ENCODE results near the gene STRA8.

The STRA8 gene

DNA sequence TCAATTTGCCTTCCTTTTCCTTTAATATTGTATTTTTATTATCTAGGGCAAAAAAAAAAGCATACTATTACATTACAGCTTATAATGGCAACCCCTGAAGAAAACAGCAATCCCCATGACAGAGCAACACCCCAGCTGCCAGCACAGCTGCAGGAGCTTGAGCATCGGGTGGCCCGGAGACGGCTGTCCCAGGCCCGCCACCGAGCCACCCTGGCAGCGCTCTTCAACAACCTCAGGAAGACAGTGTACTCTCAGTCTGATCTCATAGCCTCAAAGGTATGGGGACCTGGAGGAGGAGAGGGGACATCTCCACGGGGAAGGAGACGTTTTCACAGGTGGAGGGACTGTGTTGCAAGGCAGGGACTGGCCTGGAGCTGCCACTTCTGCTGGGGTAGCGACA is 6.8 kb downstream of the STRA8 start:
- no peak for DNase-seq

DNA sequence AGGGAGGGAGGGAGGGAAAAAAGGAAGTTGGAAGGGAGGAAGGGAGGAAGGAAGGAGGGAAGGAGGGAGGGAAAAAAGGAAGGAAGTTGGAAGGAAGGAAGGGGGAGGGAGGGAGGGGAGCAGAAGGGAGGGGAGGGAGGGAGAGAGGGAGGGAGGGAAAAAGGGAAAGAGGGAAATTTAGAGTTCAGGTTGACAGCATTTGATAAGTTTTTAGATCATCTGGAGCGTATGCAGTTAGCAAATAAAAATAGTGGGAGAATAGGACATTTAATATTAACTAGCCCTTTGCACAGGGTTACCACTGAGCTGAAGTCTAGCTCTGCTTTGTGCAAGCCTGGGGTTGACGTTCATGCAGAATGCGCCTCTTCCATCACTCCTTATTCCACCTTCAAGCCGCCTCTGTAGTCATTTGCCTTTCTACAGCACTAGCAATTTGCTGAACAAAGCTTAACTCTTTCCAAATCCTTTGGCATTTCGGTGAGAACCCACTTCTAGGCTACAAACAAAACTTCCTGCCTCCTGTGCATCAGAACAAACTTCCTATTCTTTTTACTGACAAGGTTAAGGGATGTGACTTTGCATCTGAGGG is 8.6 kb downstream of the STRA8 start:
- no peak for DNase-seq

DNA sequence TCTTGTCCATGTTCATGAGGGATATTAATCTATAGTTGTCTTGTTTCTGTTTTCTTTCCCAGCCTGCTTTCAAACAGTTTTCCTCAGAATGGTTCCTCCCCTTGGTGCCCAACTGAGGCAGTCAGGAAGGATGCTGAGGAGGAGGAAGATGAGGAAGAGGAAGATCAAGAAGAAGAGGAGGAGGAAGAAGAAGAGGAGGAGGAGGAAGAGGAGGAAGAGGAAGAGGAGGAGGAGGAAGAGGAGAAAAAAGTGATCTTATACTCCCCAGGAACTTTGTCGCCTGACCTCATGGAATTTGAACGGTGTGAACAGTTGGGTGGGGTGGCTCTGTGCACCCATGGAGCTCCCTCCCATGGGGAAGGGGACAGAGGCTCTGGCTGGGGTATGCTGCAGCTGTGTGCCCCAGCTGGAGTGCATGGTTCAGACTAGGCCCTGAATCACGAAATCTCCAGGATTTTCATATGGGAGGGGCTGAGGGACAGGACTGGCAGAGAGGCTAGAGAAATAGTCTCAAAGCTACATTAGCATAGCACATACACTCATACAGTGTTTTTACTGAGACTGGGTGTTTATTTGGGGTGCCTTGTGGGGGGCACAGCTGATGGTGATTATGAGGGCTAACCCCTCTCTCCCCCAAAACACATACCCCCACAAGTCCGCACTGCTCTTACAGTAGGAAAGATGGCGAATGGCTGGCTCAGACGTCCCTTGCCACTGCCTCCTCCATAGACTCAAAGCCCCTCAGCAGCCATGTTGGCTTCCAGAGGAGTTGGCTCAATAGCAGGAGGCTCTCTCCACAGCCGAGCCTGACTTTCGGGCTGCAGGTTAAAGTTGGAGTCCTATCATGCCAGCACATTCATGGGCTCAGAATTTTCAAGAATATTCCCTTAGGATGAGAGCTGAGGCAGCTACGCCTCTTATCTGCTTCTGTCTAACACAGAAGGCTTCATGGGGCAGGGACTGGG is 11.9 kb downstream of the STRA8 start:
- no peak for DNase-seq

DNA sequence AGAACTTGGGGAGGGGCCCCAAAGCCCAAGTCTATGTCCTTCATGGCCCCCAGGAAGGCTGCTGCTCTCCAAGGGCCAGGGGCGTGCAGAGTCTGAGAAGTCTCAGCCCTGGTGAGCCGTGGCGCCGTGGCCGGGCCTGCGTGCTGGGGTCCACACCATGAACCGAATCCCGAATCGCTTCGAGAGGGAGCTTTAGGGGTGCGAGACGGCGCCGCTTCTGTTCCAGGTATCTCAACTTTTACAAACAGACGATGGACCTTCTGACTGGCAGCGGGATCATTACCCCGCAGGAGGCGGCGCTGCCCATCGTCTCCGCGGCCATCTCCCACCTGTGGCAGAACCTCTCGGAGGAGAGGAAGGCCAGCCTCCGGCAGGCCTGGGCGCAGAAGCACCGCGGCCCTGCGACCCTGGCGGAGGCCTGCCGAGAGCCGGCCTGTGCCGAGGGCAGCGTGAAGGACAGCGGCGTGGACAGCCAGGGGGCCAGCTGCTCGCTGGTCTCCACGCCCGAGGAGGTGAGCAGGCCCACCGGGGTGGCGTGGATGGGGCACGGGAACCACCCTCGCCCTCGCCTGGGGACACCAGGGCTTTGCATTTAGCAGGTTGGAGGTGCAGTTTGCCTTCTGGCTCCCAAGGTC is 12.7 kb downstream of the STRA8 start:
- DNase-seq = no peak

DNA sequence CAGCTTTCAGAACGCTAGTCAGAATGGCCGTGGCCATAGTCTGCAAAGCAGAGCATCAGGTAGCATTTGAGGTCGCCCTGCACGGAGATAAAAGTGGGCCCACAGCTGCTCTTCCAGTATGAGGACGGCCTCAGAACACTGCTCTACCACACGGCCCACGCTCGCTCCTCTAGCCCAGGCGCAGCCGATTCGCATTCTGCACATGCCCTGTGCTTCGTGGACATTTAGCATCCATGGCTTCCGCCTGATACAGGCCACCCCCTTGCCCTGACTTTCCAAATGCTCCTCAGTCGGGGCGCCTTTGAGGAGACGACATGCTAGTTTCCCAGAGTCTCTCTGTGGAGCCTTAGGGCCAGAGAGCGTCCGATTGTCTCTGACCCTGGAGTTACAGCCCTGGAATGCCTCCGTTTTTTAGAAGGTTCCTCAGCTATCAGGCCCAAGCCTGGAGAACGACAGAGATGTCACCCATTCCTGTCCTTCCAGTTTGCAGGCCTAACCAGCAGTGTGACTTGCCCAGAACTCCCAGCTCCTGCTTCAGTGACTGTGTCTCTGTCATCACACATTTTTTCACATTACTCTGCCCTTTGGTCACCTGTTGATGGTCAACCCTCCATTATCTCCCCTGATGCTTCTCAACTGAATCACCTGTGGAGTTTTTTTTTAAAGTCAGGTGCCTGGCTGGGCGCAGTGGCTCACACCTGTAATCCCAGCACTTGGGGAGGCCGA is 14.3 kb downstream of the STRA8 start:
- no peak for DNase-seq

DNA sequence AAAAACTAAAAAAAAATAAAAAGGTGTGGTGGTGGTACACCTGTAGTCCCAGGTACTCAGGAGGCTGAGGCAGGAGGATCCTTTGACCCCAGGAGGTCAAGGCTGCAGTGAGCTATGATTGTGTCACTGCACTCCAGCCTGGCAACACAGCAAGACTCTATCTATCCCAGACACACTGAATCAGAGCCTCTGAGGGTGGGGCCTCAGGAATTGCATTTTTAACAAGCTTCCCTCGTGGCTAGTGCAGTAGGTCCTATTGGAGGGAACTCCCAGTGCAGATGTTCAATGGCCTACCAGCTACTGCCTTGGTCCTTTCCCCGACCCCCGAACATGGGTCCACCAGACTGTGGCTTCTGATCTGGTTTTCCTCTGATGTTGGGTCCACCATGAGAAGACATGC is 14.9 kb downstream of the STRA8 start:
- DNase-seq = no peak

DNA sequence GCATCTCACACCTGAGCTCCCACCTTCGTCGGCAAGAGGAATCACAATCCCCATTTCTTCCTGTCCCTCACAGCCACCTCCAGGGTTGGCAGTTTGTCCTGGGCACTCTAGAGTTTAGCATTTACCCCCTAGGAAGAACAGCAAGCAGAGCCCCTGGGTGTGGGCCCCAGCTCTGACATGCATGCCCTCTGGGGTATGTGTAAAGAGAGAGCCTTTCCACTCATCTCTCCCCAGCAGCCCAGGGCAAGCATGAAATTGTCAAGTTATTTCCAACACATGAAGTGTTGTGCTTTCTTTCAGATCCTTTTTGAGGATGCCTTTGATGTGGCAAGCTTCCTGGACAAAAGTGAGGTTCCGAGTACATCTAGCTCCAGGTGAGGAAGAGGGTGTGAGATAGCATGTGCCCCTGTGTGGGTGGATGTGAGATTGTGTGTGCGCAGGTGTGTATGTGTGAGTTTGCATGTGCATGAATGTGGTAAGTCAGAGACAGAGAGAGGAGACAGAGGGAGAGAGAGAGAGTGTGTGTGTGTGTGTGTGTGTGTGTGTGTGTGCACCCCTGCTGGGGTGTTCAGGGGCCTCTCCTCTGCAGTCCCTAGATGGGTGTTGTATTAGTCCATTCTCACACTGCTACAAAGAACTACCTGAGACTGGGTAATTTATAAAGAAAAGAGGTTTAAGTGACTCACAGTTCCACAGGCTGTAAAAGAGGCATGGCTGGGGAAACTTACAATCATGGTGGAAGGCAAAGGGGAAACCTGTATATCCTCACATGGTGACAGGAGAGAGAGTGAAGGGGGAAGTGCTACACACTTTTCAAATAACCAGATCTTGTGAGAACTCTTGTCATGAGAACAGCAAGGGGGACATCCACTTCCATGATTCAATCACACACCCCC is 18.1 kb downstream of the STRA8 start:
- DNase-seq = no peak

DNA sequence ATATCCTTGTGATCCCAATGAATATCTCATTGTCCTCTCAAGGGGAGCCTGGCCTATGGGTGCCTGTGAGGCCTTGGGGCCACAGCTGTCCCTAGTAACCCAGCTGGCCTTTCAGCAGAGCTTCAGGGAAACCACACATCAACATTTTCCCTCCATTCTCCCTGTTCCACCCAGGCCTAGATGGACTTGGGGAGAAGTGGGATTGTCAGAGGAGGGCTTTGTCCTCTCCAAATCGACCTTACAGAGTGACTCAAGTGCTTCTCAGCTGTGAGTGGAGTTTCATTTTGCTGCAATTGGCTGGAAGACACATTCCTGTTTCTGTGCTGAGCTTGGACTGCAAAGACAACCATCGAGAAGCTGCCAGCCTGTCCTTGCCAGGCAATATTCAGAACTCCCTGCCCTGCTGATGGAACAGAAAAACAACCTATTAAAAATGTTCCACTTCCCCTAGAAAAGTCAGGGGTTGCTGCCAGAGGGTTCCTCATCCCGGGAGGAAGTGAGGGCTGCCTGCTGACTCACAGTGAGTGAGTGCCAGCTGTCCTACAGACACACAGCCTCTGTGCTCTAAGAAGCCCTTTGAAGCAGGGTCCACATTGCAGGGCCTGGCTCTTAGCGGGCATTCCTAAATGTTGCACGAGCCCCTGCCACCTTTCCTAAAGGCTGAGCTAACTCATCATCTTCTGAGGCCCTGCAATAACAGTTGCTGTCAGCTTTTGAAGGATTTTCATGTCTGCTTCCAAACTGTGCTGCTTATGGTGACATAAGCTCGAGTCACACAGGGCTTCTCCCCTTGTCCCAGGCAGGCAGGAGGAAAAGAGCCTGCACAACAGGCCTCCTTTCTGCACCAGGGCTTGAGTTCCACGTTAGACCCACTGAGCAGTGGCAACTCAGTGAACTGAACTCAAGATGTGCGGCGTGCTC is 20.5 kb downstream of the STRA8 start:
- peak; percentile 17 for DNase-seq

DNA sequence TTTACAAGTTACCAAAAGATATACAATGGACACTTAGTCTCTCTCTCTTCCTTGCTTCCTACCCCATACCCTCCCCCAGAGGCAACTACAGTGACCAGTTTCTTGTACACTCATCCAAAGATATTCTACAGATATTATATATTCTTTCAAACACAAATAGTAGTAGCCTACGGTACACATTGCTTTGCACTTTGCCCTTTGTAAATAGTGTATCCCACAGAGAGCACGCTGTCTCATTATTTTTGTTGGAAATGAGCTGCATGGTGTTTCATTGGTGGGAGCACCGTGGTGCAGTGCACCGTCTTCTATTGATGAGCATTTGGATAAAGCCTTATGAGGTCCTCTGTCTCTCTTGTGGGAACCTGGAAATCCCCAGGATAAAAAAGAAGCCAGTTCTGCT is 24.2 kb downstream of the STRA8 start:
- DNase-seq = no peak

DNA sequence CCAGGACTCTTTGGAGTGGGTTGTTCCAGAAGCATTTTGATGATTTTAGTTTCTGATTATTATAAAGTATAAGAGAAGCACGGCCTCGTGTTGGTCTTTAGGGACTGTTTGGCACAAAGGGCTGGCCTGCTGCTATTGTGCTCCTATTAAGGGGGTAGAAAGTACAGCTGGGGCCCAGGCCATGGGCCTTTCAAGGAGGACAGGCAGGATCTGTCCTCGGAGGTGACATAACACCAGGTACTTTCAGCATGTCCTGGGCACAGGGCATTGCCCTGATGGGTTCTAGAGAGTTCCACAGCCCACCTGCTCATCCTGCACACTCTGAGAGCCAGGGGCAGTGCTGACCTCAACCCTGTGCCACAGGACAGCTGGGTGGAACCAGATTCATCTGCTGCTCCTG is 24.9 kb downstream of the STRA8 start:
- no peak for DNase-seq

DNA sequence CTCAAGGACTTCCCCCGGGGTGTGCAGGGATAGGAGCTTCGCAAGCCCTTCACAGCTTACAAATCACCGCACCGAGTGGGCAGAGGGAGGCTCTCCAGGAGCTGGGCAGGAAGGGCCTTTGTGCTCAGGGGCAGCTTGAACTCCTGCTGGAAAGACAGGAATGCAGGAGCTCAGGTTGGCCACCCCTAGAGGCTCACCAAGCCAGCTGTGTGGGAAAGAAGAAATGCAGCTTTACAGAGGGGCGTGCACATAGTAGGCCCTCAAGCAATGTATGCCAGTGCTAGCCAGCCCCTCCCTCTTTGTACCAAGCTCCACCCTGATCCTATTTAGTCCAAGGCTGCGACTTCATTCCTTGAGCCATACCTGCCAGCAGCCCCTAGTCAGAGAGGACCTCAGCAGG is 26.1 kb downstream of the STRA8 start:
- DNase-seq = no peak

DNA sequence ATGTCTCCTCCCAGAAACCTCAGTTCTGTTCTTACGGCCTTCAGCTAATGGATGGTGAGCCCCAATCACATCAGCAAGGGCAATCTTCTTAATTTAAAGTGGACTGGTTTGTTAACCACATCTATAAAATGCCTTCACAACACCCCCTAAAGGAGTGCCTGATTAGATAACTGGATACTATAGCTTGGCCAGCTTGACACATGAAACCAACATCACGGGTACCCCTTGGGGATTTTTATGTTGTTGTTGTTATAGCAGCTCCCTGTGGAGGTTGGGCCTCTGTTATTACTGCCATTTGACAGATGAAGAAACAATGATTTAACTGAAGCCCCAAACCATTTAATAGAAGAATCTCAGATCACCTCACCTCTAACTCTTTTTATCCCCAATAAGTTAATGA is 26.8 kb downstream of the STRA8 start:
- DNase-seq = no peak

DNA sequence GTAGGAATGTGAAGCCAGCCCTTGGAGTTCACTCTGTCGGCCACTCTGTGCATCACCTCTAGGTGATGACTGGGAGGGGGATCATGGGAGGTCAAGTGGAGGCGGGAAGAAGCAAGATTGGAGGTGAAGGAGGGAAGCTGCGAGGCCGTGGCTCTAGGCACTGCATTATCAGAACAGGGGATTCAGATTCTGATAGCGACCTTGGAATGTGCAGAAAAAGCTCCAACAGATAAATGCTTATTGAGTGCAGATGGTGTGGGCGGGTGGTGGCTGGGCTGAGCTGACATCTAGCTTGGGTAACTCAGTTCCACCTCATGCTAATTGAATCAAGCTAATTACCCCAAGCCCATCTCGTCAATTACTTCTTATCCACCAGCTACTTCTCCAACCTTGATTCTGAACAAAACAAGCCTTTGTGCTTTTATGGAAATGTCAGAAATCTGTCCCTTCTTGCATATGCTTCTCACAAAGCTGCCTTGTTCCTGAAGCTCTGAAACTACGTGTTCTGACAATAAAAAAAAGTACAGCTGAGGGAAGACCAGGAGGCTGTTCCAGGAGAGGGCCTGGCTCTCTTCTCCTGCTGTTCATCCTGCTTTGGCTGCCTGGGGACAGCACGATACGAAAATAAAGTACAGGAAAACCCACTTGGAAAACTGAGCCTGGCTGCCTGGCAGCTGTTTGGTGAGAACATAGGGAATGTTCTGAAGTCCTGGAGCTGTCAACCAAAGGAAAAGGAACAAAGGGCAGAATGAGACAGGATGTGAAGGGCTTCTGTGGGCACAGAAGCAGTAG is 27.5 kb downstream of the STRA8 start:
- DNase-seq = no peak

DNA sequence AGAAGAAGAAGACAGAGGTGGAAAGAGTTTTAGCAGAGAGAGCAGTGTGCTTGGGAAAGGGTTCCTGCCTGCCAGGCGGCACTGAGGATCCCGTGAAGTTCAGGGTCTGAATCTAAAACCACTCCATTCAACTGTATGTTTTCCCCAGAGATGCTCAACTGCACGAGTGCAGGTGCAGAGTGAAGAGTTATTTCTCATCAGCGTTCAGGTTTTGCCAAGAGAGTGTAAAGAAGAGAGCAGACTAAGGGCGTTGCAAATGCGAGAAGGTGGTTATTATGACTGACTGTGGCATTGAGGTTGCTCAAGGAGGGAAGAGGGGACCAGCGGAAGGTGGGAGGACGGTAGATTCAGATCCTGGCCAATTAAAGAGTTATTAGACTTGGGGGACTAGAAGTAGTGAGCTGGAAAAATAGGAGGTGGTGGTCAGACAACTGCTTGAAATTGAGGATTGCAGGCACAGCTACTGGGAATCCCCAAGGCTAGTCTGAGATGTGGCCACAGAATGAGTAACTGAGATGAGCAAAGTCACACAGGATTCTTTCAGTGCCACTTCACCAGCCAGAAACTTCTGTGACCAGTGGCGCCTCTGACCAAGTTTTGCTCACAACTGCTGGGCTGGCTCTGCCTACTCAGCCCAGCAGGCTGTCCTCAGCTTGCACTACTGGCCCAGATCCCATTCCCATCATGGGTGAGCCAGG is 29.1 kb downstream of the STRA8 start:
- DNase-seq = no peak

DNA sequence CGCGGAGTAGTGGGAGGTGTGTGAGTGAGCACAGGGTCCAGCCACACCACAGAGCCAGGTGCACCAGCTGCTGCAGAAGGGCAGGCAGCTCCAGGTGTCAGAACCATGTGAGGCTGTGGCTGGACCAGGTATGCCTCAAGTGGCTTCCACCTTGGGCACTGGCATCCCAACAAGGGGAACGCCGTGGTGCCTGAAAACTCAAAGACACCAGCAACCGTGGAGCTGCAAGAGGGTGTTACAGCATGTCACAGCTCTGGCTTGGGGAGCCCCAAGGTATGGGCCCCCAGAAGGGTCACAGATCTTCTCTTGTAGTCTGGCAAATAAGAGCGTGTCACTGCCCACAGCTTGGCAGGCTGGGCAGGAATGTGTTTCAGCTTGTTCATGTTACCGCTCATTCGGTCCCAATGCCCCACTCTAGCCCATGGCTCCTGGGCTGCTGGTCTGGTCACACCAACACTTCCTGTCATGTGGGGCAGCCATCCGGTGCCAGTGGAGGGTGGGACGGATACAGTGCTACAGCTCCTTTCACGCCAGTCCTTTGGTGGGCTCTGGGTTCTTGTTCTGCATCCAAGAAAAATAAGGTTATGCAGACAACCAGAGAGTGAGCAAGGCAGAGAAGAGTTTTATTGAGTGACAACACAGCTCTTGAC is 29.8 kb downstream of the STRA8 start:
- DNase-seq = no peak

DNA sequence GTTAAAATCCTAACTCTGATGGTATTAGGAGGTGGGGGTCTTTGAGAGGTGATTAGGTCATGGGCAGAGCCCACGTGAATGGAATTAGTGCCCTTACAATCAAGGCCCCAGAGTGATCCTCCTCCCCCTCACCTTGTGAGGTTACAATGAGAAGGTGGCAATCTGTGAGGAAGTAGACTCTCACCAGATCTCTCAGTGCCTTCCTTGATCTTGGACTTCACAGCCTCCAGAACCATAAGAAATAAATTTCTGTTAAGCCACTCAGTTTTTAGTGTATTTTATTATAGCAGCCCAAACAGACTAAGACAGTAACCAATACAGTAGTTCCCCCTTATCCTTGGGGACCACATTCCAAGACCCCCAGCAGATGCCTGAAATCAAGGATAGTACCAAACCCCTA is 32.0 kb downstream of the STRA8 start:
- DNase-seq = no peak

DNA sequence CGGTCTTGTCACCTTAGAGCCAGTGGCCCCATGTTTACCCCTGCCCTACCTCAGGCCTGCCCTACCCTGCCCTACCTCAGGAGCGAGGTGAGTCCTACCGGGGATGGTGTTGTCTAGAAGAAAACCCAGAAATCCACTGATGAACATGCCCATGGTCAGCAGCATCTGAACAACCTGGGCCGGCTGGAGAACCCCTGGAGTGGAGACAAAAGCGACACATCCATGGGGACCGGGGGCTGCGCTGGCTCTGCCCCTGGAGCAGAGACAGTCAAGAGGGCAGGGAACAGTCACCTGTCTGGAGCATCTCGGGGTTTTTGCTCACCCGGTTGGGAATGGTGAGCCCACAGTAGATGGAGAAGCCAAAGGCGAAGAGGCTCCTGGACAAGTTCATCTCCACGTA is 36.3 kb downstream of the STRA8 start:
- no peak for DNase-seq

DNA sequence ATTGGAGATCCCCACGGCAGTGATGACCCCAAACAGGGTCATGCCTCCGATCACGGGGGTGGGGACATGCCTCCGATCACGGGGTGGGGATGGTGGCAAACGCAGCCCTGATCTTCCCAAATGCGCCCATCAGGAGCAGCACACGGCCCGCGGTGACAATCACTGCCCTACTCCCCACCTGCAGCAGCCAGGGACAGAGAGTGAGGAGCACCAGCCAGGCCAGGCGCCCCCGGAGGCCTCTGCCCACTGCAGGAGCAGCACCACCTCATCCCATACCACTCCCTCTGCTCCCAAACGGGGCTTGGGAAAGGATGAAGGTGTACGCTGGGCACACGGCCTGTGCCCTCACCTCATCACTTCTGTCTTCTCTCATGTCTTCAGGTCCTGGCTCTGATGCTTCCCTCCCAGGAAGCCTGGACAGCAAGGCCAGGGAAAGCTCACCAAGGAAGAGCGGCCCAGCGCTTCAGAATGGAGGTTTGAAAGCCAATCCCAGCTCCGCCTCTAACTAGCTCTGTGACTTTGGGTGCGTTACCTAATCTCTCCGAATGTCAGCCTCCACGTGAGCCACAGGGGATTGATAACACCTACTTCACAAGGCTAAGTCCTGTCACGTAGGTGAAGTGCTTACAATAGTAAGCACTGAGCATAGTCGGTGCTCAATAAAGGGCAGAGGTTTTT is 37.1 kb downstream of the STRA8 start:
- DNase-seq = no peak

DNA sequence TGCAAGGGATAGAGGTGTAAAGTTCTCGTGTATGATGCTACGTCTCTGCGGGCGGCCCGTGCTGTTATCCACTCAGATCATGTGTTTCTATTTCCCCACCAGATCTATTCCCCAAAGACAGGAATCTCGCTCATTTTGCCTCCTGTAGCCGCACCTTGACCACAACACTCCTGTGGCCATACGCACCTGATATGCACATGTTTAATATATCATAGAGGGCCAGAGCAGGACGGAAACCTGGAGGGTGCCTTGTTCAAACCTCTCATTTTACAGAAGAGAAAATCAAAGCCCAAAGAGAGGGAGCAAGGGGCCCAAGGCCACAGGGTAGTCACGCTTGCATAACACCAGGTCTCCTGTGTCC is 37.6 kb downstream of the STRA8 start:
- DNase-seq = no peak
